NB4 (cell line): ENCODE results near the gene BCAR3.

Experiments used
- DNase-seq: peaks from one replicate; pipeline ENCODE4 v3.0.0; 2010; ENCODE audit warnings: low read depth
- H3K4me3 ChIP-seq: one replicate; pipeline ENCODE4 v1.5.1; 2011; ENCODE audit warnings: mild to moderate bottlenecking, low read depth, low read length, moderate library complexity
- MYC ChIP-seq: IDR thresholded peaks from 2 replicates; pipeline ENCODE4 v1.6.1; 2011; ENCODE audit warnings: low read depth, low read length
- POLR2A ChIP-seq: IDR thresholded peaks from 2 replicates; pipeline ENCODE4 v1.6.1; 2011; ENCODE audit warnings: mild to moderate bottlenecking; ENCODE audit not compliant: insufficient read length; ENCODE audit errors: extremely low read depth
- TF ChIP-seq, protein P1 (sequence below): IDR thresholded peaks from one replicate; pipeline ENCODE4 v1.5.1; 2012; ENCODE audit warnings: low read depth, low read length
- TF ChIP-seq, protein P2 (sequence below): IDR thresholded peaks from 2 replicates; pipeline ENCODE4 v1.6.1; 2011; ENCODE audit warnings: low read depth, low read length

Gene BCAR3

DNA sequence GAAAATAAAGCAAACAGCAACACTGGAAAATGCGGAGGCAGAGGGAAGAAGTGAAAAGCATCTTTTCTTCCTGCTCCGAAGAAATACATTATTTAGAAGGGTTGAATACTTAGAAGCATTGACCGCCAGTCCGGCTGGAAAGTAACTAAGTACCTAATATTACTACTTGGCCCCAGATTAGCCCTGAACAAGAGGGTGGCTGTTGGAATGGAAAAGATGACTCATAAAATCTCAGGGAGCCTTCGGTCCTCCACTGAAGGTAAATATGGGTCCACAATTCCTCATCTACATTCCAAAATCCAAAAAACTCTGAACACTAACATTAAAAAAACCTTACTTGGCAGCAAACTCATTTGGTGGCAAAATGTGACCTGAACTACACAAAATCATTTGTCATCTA lies 40.1 kb downstream of the BCAR3 start:
- no peak for DNase-seq
- H3K4me3 ChIP-seq: no peak overlapping the region
- TF ChIP-seq MYC (no peak), POLR2A (no peak)
- TF ChIP-seq, protein P1, sequence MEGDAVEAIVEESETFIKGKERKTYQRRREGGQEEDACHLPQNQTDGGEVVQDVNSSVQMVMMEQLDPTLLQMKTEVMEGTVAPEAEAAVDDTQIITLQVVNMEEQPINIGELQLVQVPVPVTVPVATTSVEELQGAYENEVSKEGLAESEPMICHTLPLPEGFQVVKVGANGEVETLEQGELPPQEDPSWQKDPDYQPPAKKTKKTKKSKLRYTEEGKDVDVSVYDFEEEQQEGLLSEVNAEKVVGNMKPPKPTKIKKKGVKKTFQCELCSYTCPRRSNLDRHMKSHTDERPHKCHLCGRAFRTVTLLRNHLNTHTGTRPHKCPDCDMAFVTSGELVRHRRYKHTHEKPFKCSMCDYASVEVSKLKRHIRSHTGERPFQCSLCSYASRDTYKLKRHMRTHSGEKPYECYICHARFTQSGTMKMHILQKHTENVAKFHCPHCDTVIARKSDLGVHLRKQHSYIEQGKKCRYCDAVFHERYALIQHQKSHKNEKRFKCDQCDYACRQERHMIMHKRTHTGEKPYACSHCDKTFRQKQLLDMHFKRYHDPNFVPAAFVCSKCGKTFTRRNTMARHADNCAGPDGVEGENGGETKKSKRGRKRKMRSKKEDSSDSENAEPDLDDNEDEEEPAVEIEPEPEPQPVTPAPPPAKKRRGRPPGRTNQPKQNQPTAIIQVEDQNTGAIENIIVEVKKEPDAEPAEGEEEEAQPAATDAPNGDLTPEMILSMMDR: no peak
- TF ChIP-seq, protein P2, sequence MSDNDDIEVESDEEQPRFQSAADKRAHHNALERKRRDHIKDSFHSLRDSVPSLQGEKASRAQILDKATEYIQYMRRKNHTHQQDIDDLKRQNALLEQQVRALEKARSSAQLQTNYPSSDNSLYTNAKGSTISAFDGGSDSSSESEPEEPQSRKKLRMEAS: no peak

DNA sequence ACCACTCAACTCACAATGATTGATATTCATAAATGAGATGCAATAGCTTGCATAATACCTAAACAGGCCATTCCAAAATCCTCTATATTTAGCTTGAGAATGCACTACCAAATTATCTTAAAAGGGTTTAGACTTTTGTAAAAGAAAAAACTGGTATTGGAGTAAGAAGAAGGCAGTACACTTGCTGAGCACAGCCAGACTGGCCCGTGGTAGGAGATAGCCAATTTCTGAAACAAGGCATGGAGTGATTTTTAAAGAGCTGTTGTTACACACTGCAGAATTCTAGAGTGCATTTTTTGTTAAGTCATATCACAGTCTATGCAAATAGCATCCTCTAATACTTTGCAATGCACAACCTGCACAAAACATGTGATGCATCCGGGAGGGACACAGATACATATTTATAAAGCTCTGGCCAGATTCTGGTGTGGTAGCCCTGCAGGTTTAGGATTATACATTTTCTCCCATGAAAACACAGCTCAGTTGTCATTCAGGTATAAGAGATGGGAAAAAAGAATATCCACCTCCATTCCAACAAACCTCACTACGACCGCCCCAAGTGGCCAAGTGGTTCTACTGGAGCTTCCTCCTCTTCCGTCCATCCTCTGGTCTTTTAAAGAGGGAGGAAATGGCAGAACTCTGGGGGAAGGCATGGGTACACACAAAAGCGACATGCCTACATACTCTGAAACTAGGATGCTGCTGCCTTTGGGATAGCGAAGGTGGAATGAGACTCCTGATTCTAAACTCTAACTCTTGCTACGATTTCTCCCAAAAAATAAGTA lies 40.8 kb downstream of the BCAR3 start:
- H3K4me3 ChIP-seq: no peak overlapping the region
- TF ChIP-seq MYC (no peak), POLR2A (no peak)
- TF ChIP-seq, protein P2: no peak
- TF ChIP-seq, protein P1: no peak
- DNase-seq: no peak

DNA sequence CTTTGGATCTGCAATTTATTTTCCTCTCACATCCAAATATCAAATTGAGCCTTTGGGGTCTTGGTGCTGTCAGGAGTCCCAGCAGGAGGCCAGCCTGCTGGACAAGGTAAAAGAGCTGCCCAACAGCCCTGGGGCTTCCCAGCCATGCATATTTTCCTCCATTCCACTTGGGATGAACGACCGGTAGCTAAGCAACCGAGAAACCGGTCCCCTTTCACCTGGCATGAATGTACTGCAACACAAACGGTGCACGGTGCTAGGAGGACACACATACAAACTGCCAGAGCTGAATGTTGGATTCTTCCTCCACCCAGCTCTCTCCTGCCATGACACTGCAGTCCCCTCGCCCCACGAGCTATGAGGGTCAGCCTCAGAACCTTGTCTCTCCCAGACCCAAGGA lies 42.7 kb downstream of the BCAR3 start:
- DNase-seq: no peak
- H3K4me3 ChIP-seq: no peak overlapping the region
- TF ChIP-seq, protein P1: no peak
- TF ChIP-seq, protein P2: no peak

DNA sequence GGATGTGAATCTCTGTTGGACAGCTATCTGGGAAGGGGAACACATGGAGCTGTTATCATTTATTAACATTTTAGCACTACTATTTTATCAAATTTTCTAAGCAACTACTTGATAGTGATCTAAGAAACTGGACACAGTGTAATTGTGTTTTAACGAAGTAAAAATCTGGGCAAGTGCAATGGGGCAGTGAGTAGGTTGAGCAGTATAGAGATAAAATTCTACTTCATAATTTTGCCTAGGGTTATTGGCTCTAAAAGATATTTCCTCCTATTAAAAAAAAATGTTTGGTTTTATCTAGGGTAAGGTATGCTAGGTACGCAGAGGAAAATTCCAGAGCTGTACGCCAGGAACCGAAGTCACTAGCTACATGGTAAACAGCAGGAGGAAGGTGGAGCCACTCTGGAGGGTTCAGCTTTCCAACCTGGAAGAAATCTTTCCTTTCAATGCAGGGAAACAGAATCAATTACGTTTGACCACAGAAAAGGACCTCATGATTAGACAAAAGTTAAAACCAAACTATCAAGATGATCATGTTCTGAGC lies 43.3 kb downstream of the BCAR3 start:
- no peak for DNase-seq
- no peak overlapping the region for H3K4me3 ChIP-seq

DNA sequence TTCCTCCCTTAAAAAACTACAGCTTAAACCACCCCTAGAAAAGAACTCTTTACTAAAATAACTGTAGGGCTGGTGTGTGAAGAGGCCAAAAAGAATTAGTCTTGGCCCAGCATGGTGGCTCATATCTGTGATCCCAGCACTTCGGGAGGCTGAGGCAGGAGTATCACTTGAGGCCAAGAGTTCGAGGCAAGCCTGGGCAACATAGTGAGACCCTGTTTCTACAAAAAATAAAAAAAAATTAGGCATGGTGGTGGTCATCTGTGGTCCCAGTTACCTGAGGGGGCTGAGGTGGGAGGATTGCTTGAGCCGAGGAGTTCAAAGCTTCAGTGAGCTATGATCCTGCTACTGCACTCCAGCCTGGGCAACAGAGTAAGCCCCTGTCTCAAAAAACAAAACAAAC lies 44.9 kb downstream of the BCAR3 start:
- no peak overlapping the region for H3K4me3 ChIP-seq
- TF ChIP-seq MYC (no peak), POLR2A (no peak)
- TF ChIP-seq, protein P1: no peak
- TF ChIP-seq, protein P2: no peak
- no peak for DNase-seq

More for the DNA sequence above, 43.3 kb downstream of the BCAR3 start:
- TF ChIP-seq, protein P2: no peak
